GM19023 (cell line): ENCODE results near the gene EPN3.

Experiments
- ATAC-seq: cut with Tn5 transposase; IDR thresholded peaks from one replicate; pipeline ENCODE4 v1.9.1; 2021; ENCODE audit warnings: mild to moderate bottlenecking, moderate library complexity; ENCODE audit not compliant: unreplicated experiment

The EPN3 gene

GRCh38 chr17:50533720-50534148, 1.2 kb downstream of the EPN3 start:
- ATAC-seq, result no peak

GRCh38 chr17:50534222-50534978, 1.9 kb downstream of the EPN3 start:
- no peak for ATAC-seq

GRCh38 chr17:50534979-50535326, 2.4 kb downstream of the EPN3 start:
- ATAC-seq, result no peak

GRCh38 chr17:50535407-50535806, 2.9 kb downstream of the EPN3 start:
- ATAC-seq, result no peak

GRCh38 chr17:50536683-50537646, 4.4 kb downstream of the EPN3 start:
- ATAC-seq, result no peak

- ATAC-seq, result no peak
Measured at GRCh38 chr17:50537721-50538548, 5.4 kb downstream of the EPN3 start.

GRCh38 chr17:50538549-50539410, 6.2 kb downstream of the EPN3 start:
- ATAC-seq, result no peak

- ATAC-seq, result no peak
Measured at GRCh38 chr17:50539762-50540559, 7.4 kb downstream of the EPN3 start.

GRCh38 chr17:50540560-50541401, 8.2 kb downstream of the EPN3 start:
- no peak for ATAC-seq

GRCh38 chr17:50541402-50541715, 8.8 kb downstream of the EPN3 start:
- no peak for ATAC-seq

- ATAC-seq, result peak; percentile 77
Measured at GRCh38 chr17:50541716-50542688, 9.5 kb downstream of the EPN3 start.

GRCh38 chr17:50542795-50543774, 10.6 kb downstream of the EPN3 start:
- no peak for ATAC-seq

- no peak for ATAC-seq
Measured at GRCh38 chr17:50544516-50544915, 12.0 kb downstream of the EPN3 start.

- no peak for ATAC-seq
Measured at GRCh38 chr17:50545311-50545710, 12.8 kb downstream of the EPN3 start.

- no peak for ATAC-seq
Measured at GRCh38 chr17:50546701-50547034, 14.1 kb downstream of the EPN3 start.

- ATAC-seq, result peak; percentile 72
Measured at GRCh38 chr17:50547035-50547735, 14.7 kb downstream of the EPN3 start, which contains the start of gene SPATA20. SPATA20 (plus strand) TSS chr17:50547174; CDS start chr17:50547209, 35 bp downstream.
